ENCODE measurements around the gene PDZRN3. TPM values are rescaled to one million over a fixed set of nuclear protein-coding genes. Genes with fewer than 3 reads are reported as not detected.

The PDZRN3 gene
- total and polyA plus RNA-seq, 7 experiments from 2014 or later = not detected

DNA sequence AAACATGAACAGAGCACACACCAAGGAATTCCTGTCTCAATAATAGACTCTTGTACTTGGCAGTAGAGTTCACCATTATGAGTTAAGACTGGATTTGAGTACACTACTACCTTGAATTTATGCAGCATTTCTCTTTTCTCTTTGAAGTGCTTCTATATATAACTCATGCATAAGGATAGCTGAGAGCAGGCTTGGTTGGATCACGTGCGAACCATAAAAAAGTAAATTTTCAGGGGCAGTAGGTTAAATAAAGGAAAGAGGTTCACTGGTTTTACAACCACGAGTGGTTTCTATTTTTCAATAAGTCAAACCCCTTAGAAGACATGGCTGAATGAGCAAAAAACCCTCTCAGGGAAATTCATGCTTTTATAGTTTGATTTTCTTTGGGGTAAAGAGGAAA lies 28.6 kb upstream of the PDZRN3 start:
- peaks cover 0 to 5% (median 0%) of the 10 kb centered on the region in 11 donors for H3K9me3 Mint-ChIP-seq
- no peaks in the 10 kb centered on the region for H3K36me3 Mint-ChIP-seq
- Histone ChIP-seq H3K4me3 (ENCODE audit: low read length) (no peak overlapping the region), H3K4me1 (ENCODE audit: control insufficient read depth in 2 of 2, insufficient read depth in 2 of 2, low read length in 2 of 2) (no peaks in the 10 kb centered on the region), H3K9me3 (ENCODE audit: control insufficient read depth in 2 of 3, low read length in 3 of 3) (no peaks in the 10 kb centered on the region), H3K27ac (ENCODE audit: low read depth, low read length) (no peak overlapping the region), H3K27me3 (ENCODE audit: control insufficient read depth in 2 of 2, insufficient read depth in 2 of 2, low read length in 2 of 2) (no peaks in the 10 kb centered on the region), H3K36me3 (ENCODE audit: control insufficient read depth in 2 of 3, insufficient read depth in 3 of 3, low read length in 3 of 3) (no peaks in the 10 kb centered on the region)
- peaks cover 0 to 4% (median 0%) of the 10 kb centered on the region in 5 donors for H3K27me3 Mint-ChIP-seq
- no peaks in the 10 kb centered on the region for H3K4me1 Mint-ChIP-seq
- no peak for DNase-seq
- POLR2A ChIA-PET = no interaction called here
- no peak overlapping the region for H3K27ac Mint-ChIP-seq
- CTCF ChIA-PET = no interaction called here
- intact Hi-C loops (cut with micrococcal nuclease) = no loop called here
- ATAC-seq = no peak
- no peak overlapping the region for H3K4me3 Mint-ChIP-seq

DNA sequence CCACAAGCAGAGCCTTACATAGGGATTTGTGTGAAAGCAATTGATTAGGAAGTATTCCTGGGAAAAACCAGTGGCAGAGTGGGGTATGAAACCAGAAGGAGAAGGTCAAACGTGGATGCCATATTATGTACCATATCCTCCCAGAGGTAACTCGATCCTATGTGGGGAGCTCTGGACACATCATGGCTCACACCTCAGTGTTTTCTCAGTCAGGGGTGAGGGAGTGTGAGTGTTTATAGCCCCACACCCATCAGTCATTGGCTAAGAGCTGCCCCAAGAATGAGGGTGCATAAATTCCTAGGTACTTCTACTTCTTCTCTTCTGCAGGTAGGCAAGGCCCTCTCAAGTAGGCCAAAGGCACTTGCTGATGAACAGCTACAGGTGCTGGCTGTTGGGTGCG lies 28.2 kb upstream of the PDZRN3 start:
- peaks cover 0 to 4% (median 0%) of the 10 kb centered on the region in 5 donors for H3K27me3 Mint-ChIP-seq
- H3K4me3 Mint-ChIP-seq = no peak overlapping the region
- Histone ChIP-seq H3K36me3 (ENCODE audit: control insufficient read depth in 2 of 3, insufficient read depth in 3 of 3, low read length in 3 of 3) (no peaks in the 10 kb centered on the region), H3K4me1 (ENCODE audit: control insufficient read depth in 2 of 2, insufficient read depth in 2 of 2, low read length in 2 of 2) (no peaks in the 10 kb centered on the region), H3K9me3 (ENCODE audit: control insufficient read depth in 2 of 3, low read length in 3 of 3) (no peaks in the 10 kb centered on the region), H3K27me3 (ENCODE audit: control insufficient read depth in 2 of 2, insufficient read depth in 2 of 2, low read length in 2 of 2) (no peaks in the 10 kb centered on the region), H3K27ac (ENCODE audit: low read depth, low read length) (no peak overlapping the region), H3K4me3 (ENCODE audit: low read length) (no peak overlapping the region)
- DNase-seq (no peak), ATAC-seq (no peak)
- H3K27ac Mint-ChIP-seq = no peak overlapping the region
- H3K9me3 Mint-ChIP-seq = peaks cover 0 to 5% (median 0%) of the 10 kb centered on the region in 11 donors
- intact Hi-C loops (cut with micrococcal nuclease) = no loop called here
- no peaks in the 10 kb centered on the region for H3K36me3 Mint-ChIP-seq
- ChIA-PET POLR2A (no interaction called here), CTCF (no interaction called here)
- H3K4me1 Mint-ChIP-seq = no peaks in the 10 kb centered on the region

DNA sequence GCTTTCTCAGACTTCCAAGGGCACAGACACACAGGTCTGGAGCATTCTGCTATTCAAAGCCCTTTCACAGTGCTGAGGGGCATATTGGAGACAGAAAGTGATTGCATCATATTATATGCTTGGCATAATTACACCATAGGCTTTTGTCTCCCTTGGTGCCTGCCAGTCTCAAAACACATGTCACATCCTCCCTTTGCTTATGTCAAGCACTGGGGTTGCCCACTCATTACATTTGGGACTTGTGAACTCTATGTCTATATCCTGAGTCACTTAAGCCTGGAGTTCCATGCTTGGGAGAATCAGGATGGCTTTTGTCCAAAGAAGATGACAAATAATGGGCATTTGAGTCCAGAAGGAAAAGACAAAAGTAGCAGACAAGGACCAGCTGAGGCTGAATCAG lies 12.3 kb upstream of the PDZRN3 start:
- no peaks in the 10 kb centered on the region for H3K4me1 ChIP-seq (ENCODE audit: control insufficient read depth in 2 of 2, insufficient read depth in 2 of 2, low read length in 2 of 2)
- no peak overlapping the region for H3K27ac Mint-ChIP-seq
- H3K9me3 ChIP-seq (ENCODE audit: control insufficient read depth in 2 of 3, low read length in 3 of 3) = no peaks in the 10 kb centered on the region
- no peaks in the 10 kb centered on the region for H3K4me1 Mint-ChIP-seq
- intact Hi-C loops (cut with micrococcal nuclease) = no loop called here
- no peak overlapping the region for H3K4me3 Mint-ChIP-seq
- H3K27me3 Mint-ChIP-seq = peaks cover 0 to 5% (median 0%) of the 10 kb centered on the region in 5 donors
- ChIA-PET CTCF (no interaction called here), POLR2A (no interaction called here)
- no peak overlapping the region for H3K4me3 ChIP-seq (ENCODE audit: low read length)
- no peaks in the 10 kb centered on the region for H3K36me3 ChIP-seq (ENCODE audit: control insufficient read depth in 2 of 3, insufficient read depth in 3 of 3, low read length in 3 of 3)
- peaks cover 0 to 4% (median 0%) of the 10 kb centered on the region in 11 donors for H3K9me3 Mint-ChIP-seq
- no peaks in the 10 kb centered on the region for H3K36me3 Mint-ChIP-seq
- ATAC-seq (no peak), DNase-seq (no peak)
- H3K27ac ChIP-seq (ENCODE audit: low read depth, low read length) = no peak overlapping the region
- H3K27me3 ChIP-seq (ENCODE audit: control insufficient read depth in 2 of 2, insufficient read depth in 2 of 2, low read length in 2 of 2) = no peaks in the 10 kb centered on the region

DNA sequence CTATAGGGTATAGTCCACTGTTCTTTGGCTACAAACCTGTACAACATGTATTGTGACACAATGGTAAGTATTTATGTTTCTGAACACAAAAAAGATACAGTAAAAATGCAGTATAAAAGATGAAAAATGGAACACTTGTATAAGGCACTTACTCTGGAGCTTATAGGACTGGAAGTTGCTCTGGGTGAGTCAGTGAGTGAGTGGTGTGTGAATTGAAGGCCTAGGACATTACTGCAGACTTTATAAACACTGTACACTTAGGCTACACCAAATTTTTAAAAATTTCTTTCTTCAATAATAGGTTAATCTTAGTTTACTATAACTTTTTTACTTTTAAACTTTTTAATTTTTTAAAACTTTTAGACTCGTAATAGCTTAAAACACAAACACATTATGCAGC lies 10.5 kb upstream of the PDZRN3 start:
- ATAC-seq (no peak), DNase-seq (no peak)
- H3K4me3 Mint-ChIP-seq = no peak overlapping the region
- no peaks in the 10 kb centered on the region for H3K36me3 Mint-ChIP-seq
- intact Hi-C loops (cut with micrococcal nuclease) = no loop called here
- POLR2A ChIA-PET = no interaction called here
- no peaks in the 10 kb centered on the region for H3K9me3 ChIP-seq (ENCODE audit: control insufficient read depth in 2 of 3, low read length in 3 of 3)
- H3K27me3 ChIP-seq (ENCODE audit: control insufficient read depth in 2 of 2, insufficient read depth in 2 of 2, low read length in 2 of 2) = no peaks in the 10 kb centered on the region
- peaks cover 0 to 5% (median 0%) of the 10 kb centered on the region in 11 donors for H3K9me3 Mint-ChIP-seq
- no peak overlapping the region for H3K4me3 ChIP-seq (ENCODE audit: low read length)
- H3K4me1 ChIP-seq (ENCODE audit: control insufficient read depth in 2 of 2, insufficient read depth in 2 of 2, low read length in 2 of 2) = no peaks in the 10 kb centered on the region
- no peaks in the 10 kb centered on the region for H3K36me3 ChIP-seq (ENCODE audit: control insufficient read depth in 2 of 3, insufficient read depth in 3 of 3, low read length in 3 of 3)
- CTCF ChIA-PET = no interaction called here
- H3K4me1 Mint-ChIP-seq = no peaks in the 10 kb centered on the region
- peaks cover 0 to 5% (median 0%) of the 10 kb centered on the region in 5 donors for H3K27me3 Mint-ChIP-seq
- H3K27ac Mint-ChIP-seq = no peak overlapping the region
- no peak overlapping the region for H3K27ac ChIP-seq (ENCODE audit: low read depth, low read length)

DNA sequence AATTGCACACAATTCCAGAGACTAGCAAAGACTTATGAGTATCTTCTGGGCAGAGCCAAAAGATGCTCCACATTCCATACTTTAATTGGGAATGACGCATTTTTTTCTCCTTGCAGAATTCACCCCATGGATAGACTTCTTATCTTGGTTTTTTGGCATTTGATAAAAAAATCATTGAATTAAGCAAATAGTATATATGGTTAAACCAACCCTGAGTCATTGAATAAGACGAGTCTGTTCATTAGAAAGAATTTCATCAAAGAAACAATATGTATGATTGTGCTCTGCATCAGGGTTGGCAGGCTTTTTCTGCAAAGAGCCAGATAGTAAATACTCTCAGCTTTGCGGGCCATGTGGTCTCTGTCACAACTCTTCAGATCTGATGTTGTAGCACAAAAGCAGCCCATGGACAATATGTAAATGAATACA lies 9.2 kb upstream of the PDZRN3 start:
- no peak overlapping the region for H3K4me3 ChIP-seq (ENCODE audit: low read length)

DNA sequence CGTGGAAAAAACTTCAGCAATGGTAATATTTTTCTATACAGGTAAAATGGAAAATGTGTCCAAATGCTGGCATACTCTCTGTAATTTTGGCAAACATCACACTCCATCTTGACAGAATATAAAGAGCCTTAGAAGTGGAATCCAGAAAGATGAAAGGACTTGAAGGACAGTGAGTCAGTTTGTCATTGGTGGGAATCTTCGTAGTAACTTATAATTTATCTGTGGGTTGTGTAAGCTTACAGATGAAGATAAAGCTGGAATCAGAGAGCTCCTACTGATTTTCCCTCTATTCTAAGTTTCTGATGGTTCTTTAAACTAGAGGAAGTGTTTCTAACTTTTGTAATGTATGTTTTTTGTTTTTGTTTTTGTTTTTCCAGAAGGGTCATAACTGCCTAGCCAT lies 8.7 kb upstream of the PDZRN3 start:
- POLR2A ChIA-PET = no interaction called here
- Mint-ChIP-seq H3K4me1 (no peaks in the 10 kb centered on the region), H3K36me3 (no peaks in the 10 kb centered on the region), H3K27ac (no peak overlapping the region), H3K27me3 (peaks cover 0 to 5% (median 0%) of the 10 kb centered on the region in 5 donors), H3K4me3 (no peak overlapping the region), H3K9me3 (peaks cover 0 to 5% (median 0%) of the 10 kb centered on the region in 11 donors)
- ATAC-seq = no peak
- H3K27ac ChIP-seq (ENCODE audit: low read depth, low read length) = no peak overlapping the region
- intact Hi-C loops (cut with micrococcal nuclease) = no loop called here
- no peaks in the 10 kb centered on the region for H3K36me3 ChIP-seq (ENCODE audit: control insufficient read depth in 2 of 3, insufficient read depth in 3 of 3, low read length in 3 of 3)
- H3K4me3 ChIP-seq (ENCODE audit: low read length) = no peak overlapping the region
- H3K27me3 ChIP-seq (ENCODE audit: control insufficient read depth in 2 of 2, insufficient read depth in 2 of 2, low read length in 2 of 2) = no peaks in the 10 kb centered on the region
- no peak for DNase-seq
- H3K9me3 ChIP-seq (ENCODE audit: control insufficient read depth in 2 of 3, low read length in 3 of 3) = no peaks in the 10 kb centered on the region
- no peaks in the 10 kb centered on the region for H3K4me1 ChIP-seq (ENCODE audit: control insufficient read depth in 2 of 2, insufficient read depth in 2 of 2, low read length in 2 of 2)
- CTCF ChIA-PET = no interaction called here

More for the DNA sequence above, 9.2 kb upstream of the PDZRN3 start:
- no peaks in the 10 kb centered on the region for H3K4me1 ChIP-seq (ENCODE audit: control insufficient read depth in 2 of 2, insufficient read depth in 2 of 2, low read length in 2 of 2)
- peaks cover 0 to 5% (median 0%) of the 10 kb centered on the region in 5 donors for H3K27me3 Mint-ChIP-seq
- H3K9me3 Mint-ChIP-seq = peaks cover 0 to 5% (median 0%) of the 10 kb centered on the region in 11 donors
- ChIA-PET POLR2A (no interaction called here), CTCF (no interaction called here)
- intact Hi-C loops (cut with micrococcal nuclease) = no loop called here
- no peaks in the 10 kb centered on the region for H3K4me1 Mint-ChIP-seq
- DNase-seq = no peak
- no peak overlapping the region for H3K4me3 Mint-ChIP-seq
- H3K36me3 Mint-ChIP-seq = no peaks in the 10 kb centered on the region
- no peaks in the 10 kb centered on the region for H3K36me3 ChIP-seq (ENCODE audit: control insufficient read depth in 2 of 3, insufficient read depth in 3 of 3, low read length in 3 of 3)
- H3K27me3 ChIP-seq (ENCODE audit: control insufficient read depth in 2 of 2, insufficient read depth in 2 of 2, low read length in 2 of 2) = no peaks in the 10 kb centered on the region
- no peaks in the 10 kb centered on the region for H3K9me3 ChIP-seq (ENCODE audit: control insufficient read depth in 2 of 3, low read length in 3 of 3)
- ATAC-seq = no peak
- H3K27ac Mint-ChIP-seq = no peak overlapping the region
- no peak overlapping the region for H3K27ac ChIP-seq (ENCODE audit: low read depth, low read length)

DNA sequence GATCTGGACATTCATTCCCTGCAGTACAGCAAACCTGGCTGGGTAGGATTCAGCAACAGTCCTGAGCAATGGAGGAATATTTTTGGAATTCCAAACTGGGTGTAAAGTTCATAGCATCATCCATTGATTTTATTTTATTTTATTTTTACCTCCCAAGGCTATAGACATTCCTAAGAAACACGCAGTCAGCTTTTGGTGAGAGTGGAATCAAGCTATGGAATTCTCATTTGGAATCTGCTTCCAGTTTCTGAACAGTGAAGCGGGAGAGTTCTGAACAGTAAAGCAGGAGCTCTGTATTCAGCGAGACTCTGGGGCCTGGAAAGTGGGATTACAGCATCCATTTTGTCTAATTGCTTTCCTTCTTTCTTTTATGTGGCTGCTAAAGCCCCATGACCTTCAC lies 1.4 kb upstream of the PDZRN3 start:
- Mint-ChIP-seq H3K27me3 (peaks cover 11 to 21% (median 20%) of the 10 kb centered on the region in 5 donors), H3K9me3 (peaks cover 0 to 3% (median 0%) of the 10 kb centered on the region in 11 donors), H3K27ac (no peak overlapping the region), H3K4me3 (no peak overlapping the region), H3K4me1 (no peaks in the 10 kb centered on the region), H3K36me3 (no peaks in the 10 kb centered on the region)
- Histone ChIP-seq H3K27me3 (ENCODE audit: control insufficient read depth in 2 of 2, insufficient read depth in 2 of 2, low read length in 2 of 2) (no peaks in the 10 kb centered on the region), H3K27ac (ENCODE audit: low read depth, low read length) (no peak overlapping the region), H3K4me1 (ENCODE audit: control insufficient read depth in 2 of 2, insufficient read depth in 2 of 2, low read length in 2 of 2) (no peaks in the 10 kb centered on the region), H3K36me3 (ENCODE audit: control insufficient read depth in 2 of 3, insufficient read depth in 3 of 3, low read length in 3 of 3) (no peaks in the 10 kb centered on the region), H3K4me3 (ENCODE audit: low read length) (no peak overlapping the region), H3K9me3 (ENCODE audit: control insufficient read depth in 2 of 3, low read length in 3 of 3) (no peaks in the 10 kb centered on the region)
- intact Hi-C loops (cut with micrococcal nuclease) = no loop called here
- DNase-seq (no peak), ATAC-seq (no peak)
- ChIA-PET CTCF (no interaction called here), POLR2A (no interaction called here)

Measured in naive thymus-derived CD4-positive, alpha-beta T cell (primary cell).